Vagina (tissue), 2 donors: ENCODE results near the gene CCBE1.

Experiments
- CTCF ChIP-seq, 3 experiments: fragments of 450-650 bp in 2 of 3; fragments of 200-600 bp in 1 of 3; sonication (generic) in 1 of 3; IDR thresholded peaks; one replicate each; pipeline ENCODE4 v1.5.1; 2017 to 2019; ENCODE audit warnings: antibody characterized with exemption in 3 of 3, mild to moderate bottlenecking in 2 of 3, moderate library complexity in 2 of 3
- POLR2A ChIP-seq, 2 donors: fragments of 450-650 bp; IDR thresholded peaks; one replicate each; pipeline ENCODE4 v1.6.1; 2017; ENCODE audit warnings: antibody characterized with exemption in 2 of 2, mild to moderate bottlenecking in 2 of 2, moderate library complexity in 2 of 2
- POLR2AphosphoS5 ChIP-seq, 2 donors: sonication (generic); formaldehyde crosslinking; IDR thresholded peaks; one replicate each; pipeline ENCODE4 v1.9.0; 2017; ENCODE audit warnings: antibody characterized with exemption in 2 of 2, mild to moderate bottlenecking in 2 of 2, low read depth in 1 of 2; ENCODE audit not compliant: insufficient read depth in 1 of 2

- TF ChIP-seq CTCF (IDR thresholded peaks at IDR 0.05) (no peak), POLR2A (IDR thresholded peaks at IDR 0.05) (no peak), POLR2AphosphoS5 (IDR thresholded peaks at IDR 0.05; ENCODE audit: insufficient read depth in 1 of 2, low read depth in 1 of 2) (no peak)
Observed at GRCh38 chr18:59707306-59707705, 10.1 kb upstream of the CCBE1 start.
